GM19193 (cell line): ENCODE measurements around the gene CEP104.

Experiments used
- POLR2A ChIP-seq: IDR thresholded peaks from 4 replicates; pipeline ENCODE4 v1.6.1; 2011; ENCODE audit not compliant: insufficient read depth, insufficient read length; ENCODE audit errors: extremely low read depth

CEP104 gene

GRCh38 chr1:3898994-3899753 lies 42.2 kb upstream of the CEP104 start:
- no peak for TF ChIP-seq POLR2A

- no peak for TF ChIP-seq POLR2A
Measured at GRCh38 chr1:3898475-3898735, 41.4 kb upstream of the CEP104 start.

- TF ChIP-seq POLR2A = no peak
Measured at GRCh38 chr1:3896396-3897000, 39.5 kb upstream of the CEP104 start.

- no peak for TF ChIP-seq POLR2A
Measured at GRCh38 chr1:3895951-3896325, 38.9 kb upstream of the CEP104 start.

GRCh38 chr1:3895279-3895950 lies 38.4 kb upstream of the CEP104 start:
- TF ChIP-seq POLR2A = no peak

GRCh38 chr1:3894626-3895278 lies 37.7 kb upstream of the CEP104 start:
- no peak for TF ChIP-seq POLR2A

- no peak for TF ChIP-seq POLR2A
Measured at GRCh38 chr1:3893190-3893589, 36.2 kb upstream of the CEP104 start.

- TF ChIP-seq POLR2A = no peak
Measured at GRCh38 chr1:3892748-3893147, 35.7 kb upstream of the CEP104 start.

GRCh38 chr1:3891329-3891865 lies 34.4 kb upstream of the CEP104 start:
- no peak for TF ChIP-seq POLR2A

GRCh38 chr1:3890389-3891328 lies 33.6 kb upstream of the CEP104 start:
- no peak for TF ChIP-seq POLR2A

- no peak for TF ChIP-seq POLR2A
Measured at GRCh38 chr1:3889936-3890335, 32.9 kb upstream of the CEP104 start.

- TF ChIP-seq POLR2A = no peak
Measured at GRCh38 chr1:3888301-3888700, 31.3 kb upstream of the CEP104 start.

- no peak for TF ChIP-seq POLR2A
Measured at GRCh38 chr1:3886691-3887090, 29.7 kb upstream of the CEP104 start.

GRCh38 chr1:3886106-3886670 lies 29.2 kb upstream of the CEP104 start:
- no peak for TF ChIP-seq POLR2A
